Lower leg skin (tissue), 4 donors: Measurements from ENCODE around the gene DOCK1. TPM values are rescaled to one million over a fixed set of nuclear protein-coding genes. Genes with fewer than 3 reads are reported as not detected.
"Not testable (repeated sequence)": the region's sequence is repeated elsewhere in the genome, so short reads cannot be mapped to it uniquely, and the experiment has no call there.

Experiments used
- DNase-seq, 2 donors: peaks; one replicate each; pipeline ENCODE4 v3.0.0-alpha.2; 2019; ENCODE audit warnings: low spot score in 2 of 2
- H3K4me3 ChIP-seq: fragments of 200-600 bp; sonication (generic); 2 replicates; pipeline ENCODE4 v1.5.1; 2017; ENCODE audit warnings: mild to moderate bottlenecking, low read depth; ENCODE audit not compliant: poor library complexity, severe bottlenecking
- CTCF ChIP-seq, 3 donors: fragments of 450-650 bp; IDR thresholded peaks; one replicate each; pipeline ENCODE4 v1.5.1; 2016; ENCODE audit warnings: antibody characterized with exemption in 3 of 3, mild to moderate bottlenecking in 3 of 3, moderate library complexity in 2 of 3
- POLR2A ChIP-seq, 2 donors: fragments of 450-650 bp; IDR thresholded peaks; one replicate each; pipeline ENCODE4 v1.6.1; 2016 to 2017; ENCODE audit warnings: antibody characterized with exemption in 2 of 2, mild to moderate bottlenecking in 1 of 2, moderate library complexity in 1 of 2
- WGBS, 2 donors: methylation state at CpG; one replicate each; pipeline ENCODE4 v1.1.5; 2018; 5-methylcytosine and 5-hydroxymethylcytosine counted together
- intact Hi-C: fragments of 100-400 bp; cut with DNase I; formaldehyde crosslinking; loops from one replicate; pipeline ENCODE4 v1.15.0; 2023; ENCODE audit warnings: low total_unique reads
- total RNA-seq, 4 donors: library from RNA; depleted of rRNA; stranded (reverse); fragments of >200 nt; gene quantifications; one replicate each; pipeline ENCODE4 v1.1.0, GENCODE V29; 2016

The DOCK1 gene
- total RNA-seq, 4 donors from 2014 or later = 76.6 to 108 (median 83.4) TPM

- intact Hi-C loops = no loop called here
- 54 to 67% methylated on average over 3 of the region's 3 CpGs for WGBS, 2 donors
Measured at GRCh38 chr10:126872768-126873167, 32.5 kb upstream of the DOCK1 start.

GRCh38 chr10:126876456-126876855, 28.8 kb upstream of the DOCK1 start:
- TF ChIP-seq CTCF (IDR thresholded peaks at IDR 0.05) (no peak), POLR2A (IDR thresholded peaks at IDR 0.05) (no peak)
- peak in 1 of 2 donors; percentile 49 for DNase-seq
- intact Hi-C loops = no loop called here
- no peak overlapping the region for H3K4me3 ChIP-seq
- 71 to 73% methylated on average over 3 of the region's 3 CpGs for WGBS, 2 donors

More at GRCh38 chr10:126872768-126873167, 32.5 kb upstream of the DOCK1 start:
- no peak overlapping the region for H3K4me3 ChIP-seq
- peak in 1 of 2 donors; percentile 56 for DNase-seq
- TF ChIP-seq POLR2A (IDR thresholded peaks at IDR 0.05) = no peak
- no peak for TF ChIP-seq CTCF (IDR thresholded peaks at IDR 0.05)

- TF ChIP-seq CTCF (IDR thresholded peaks at IDR 0.05) (no peak), POLR2A (IDR thresholded peaks at IDR 0.05) (no peak)
- intact Hi-C loops = no loop called here
- WGBS, 2 donors = 68 to 73% methylated on average over 2 of the region's 2 CpGs
- no peak overlapping the region for H3K4me3 ChIP-seq
- no peak for DNase-seq
Measured at GRCh38 chr10:126877390-126877789, 27.8 kb upstream of the DOCK1 start.

GRCh38 chr10:126878594-126878993, 26.6 kb upstream of the DOCK1 start:
- TF ChIP-seq POLR2A (IDR thresholded peaks at IDR 0.05) (no peak), CTCF (IDR thresholded peaks at IDR 0.05) (no peak)
- no peak overlapping the region for H3K4me3 ChIP-seq
- intact Hi-C loops = no loop called here
- WGBS, 2 donors = 85% methylated on average over 10 of the region's 10 CpGs
- peak in 1 of 2 donors; percentile 76 for DNase-seq

GRCh38 chr10:126880926-126881325, 24.3 kb upstream of the DOCK1 start:
- intact Hi-C loops = no loop called here
- WGBS, 2 donors = 69 to 89% methylated on average over 5 of the region's 5 CpGs
- TF ChIP-seq POLR2A (IDR thresholded peaks at IDR 0.05) (no peak), CTCF (IDR thresholded peaks at IDR 0.05) (no peak)
- DNase-seq = no peak
- no peak overlapping the region for H3K4me3 ChIP-seq

GRCh38 chr10:126882055-126882454, 23.2 kb upstream of the DOCK1 start:
- WGBS, 2 donors = 26 to 37% methylated on average over 11 to 16 of the region's 16 CpGs
- intact Hi-C loops, H3K4me3 ChIP-seq: not testable (repeated sequence)
- DNase-seq = peak in 1 of 2 donors; percentile 74

GRCh38 chr10:126888436-126888835, 16.8 kb upstream of the DOCK1 start:
- H3K4me3 ChIP-seq, intact Hi-C loops: not testable (repeated sequence)
- 40 to 54% methylated on average over 1 of the region's 1 CpG for WGBS, 2 donors
- peak in 1 of 2 donors; percentile 45 for DNase-seq
